ENCODE measurements around the gene RFC3.

The RFC3 gene

GRCh38 chr13:33815011-33815550 is 2.9 kb upstream of the RFC3 start:
- DNase-seq = no peak

GRCh38 chr13:33816912-33817311 is 1.0 kb upstream of the RFC3 start:
- no peak for DNase-seq

GRCh38 chr13:33817513-33817900 is 442 bp upstream of the RFC3 start:
- no peak for DNase-seq

GRCh38 chr13:33825083-33825482 is 7.1 kb downstream of the RFC3 start:
- DNase-seq = no peak

- no peak for DNase-seq
These were observed 9.2 kb downstream of the RFC3 start for GRCh38 chr13:33827139-33827538.

- no peak for DNase-seq
These were observed 10.6 kb downstream of the RFC3 start for GRCh38 chr13:33828431-33829129.

GRCh38 chr13:33832872-33833271 is 14.9 kb downstream of the RFC3 start:
- DNase-seq = no peak

- DNase-seq = no peak
These were observed 20.7 kb downstream of the RFC3 start for GRCh38 chr13:33838647-33839046.

- no peak for DNase-seq
These were observed 22.5 kb downstream of the RFC3 start for GRCh38 chr13:33840402-33840801.

GRCh38 chr13:33842207-33842606 is 24.3 kb downstream of the RFC3 start:
- DNase-seq = no peak

GRCh38 chr13:33842986-33843385 is 25.0 kb downstream of the RFC3 start:
- no peak for DNase-seq

GRCh38 chr13:33845572-33846302 is 27.8 kb downstream of the RFC3 start:
- DNase-seq = no peak

- no peak for DNase-seq
These were observed 28.5 kb downstream of the RFC3 start for GRCh38 chr13:33846303-33847062.

GRCh38 chr13:33849211-33849610 is 31.3 kb downstream of the RFC3 start:
- DNase-seq = no peak

GRCh38 chr13:33855371-33855895 is 37.5 kb downstream of the RFC3 start:
- no peak for DNase-seq

- no peak for DNase-seq
These were observed 41.8 kb downstream of the RFC3 start for GRCh38 chr13:33859691-33860303.

GRCh38 chr13:33860526-33860925 is 42.6 kb downstream of the RFC3 start:
- no peak for DNase-seq

GRCh38 chr13:33862016-33862415 is 44.1 kb downstream of the RFC3 start:
- no peak for DNase-seq

GRCh38 chr13:33863188-33863789 is 45.3 kb downstream of the RFC3 start:
- no peak for DNase-seq

GRCh38 chr13:33865945-33866344 is 48.0 kb downstream of the RFC3 start:
- no peak for DNase-seq

GRCh38 chr13:33867472-33867871 is 49.5 kb downstream of the RFC3 start:
- no peak for DNase-seq

GRCh38 chr13:33868343-33868994 is 50.5 kb downstream of the RFC3 start:
- DNase-seq = no peak

Measured in activated naive CD4-positive, alpha-beta T cell treated with anti-CD3 and anti-CD28 coated beads, Interleukin-2, amount 50 U/mL, for 16 hours (primary cell).